ENCODE measurements around the gene CLMN.
"Not testable (repeated sequence)": the region's sequence is repeated elsewhere in the genome, so short reads cannot be mapped to it uniquely, and the experiment has no call there.

The CLMN gene

DNA sequence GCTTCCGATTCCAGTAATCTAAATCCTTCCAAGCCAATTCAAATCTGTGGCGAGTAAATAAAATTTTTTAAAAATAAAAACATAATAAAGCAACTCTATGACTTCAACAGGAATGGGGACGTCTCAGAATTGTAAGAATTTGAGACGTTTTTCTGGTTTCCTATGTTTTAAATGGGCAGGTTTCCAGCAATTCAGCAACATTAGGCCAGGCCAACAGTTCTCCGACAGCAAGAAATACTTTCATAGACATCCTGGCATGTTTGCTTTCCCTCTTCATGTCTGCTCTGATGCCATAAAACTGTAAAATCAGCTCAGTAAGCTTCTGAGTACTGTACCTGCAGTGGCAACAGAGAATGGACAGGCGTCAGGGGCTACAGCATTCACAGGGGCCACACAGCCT lies 126.6 kb downstream of the CLMN start:
- DNase-seq (ENCODE audit: low read depth), result no peak

GRCh38 chr14:95192311-95192710 lies 127.4 kb downstream of the CLMN start:
- DNase-seq (ENCODE audit: low read depth), result no peak

DNA sequence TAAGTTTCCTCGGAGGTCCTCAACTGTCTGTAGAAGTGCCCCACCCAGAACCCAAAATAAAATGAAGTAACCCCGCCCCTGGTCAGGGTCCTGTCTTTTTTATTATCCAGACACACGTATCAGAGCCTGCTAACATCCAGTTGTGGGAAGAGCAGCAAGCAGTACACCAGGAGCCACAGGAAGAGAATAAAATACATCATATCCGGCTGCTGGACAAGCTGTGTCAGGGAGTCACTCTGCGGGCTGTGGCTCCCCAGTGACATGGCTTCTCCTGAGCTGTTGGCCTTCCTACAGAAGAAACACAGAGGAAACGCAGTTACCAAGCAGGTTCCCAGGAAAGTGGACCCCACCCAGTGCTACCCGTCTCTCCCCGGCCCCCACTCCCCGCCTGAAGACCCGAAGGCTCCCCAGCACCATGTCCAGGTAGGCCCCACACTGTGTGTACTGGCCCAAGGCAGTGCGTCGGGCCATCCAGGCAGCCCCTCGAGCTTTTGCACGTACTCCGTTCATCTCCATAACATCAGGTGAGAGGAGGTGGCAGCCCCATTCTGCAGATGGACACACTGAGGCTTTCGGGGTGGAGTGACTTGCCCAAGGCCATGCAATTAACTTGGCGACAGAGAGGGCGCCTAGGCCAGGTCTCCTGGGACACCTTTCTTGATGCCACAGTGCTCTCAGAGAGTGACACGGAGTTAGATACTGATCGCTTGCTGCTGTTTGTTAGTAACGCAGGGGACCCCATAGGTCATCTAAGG lies 128.1 kb downstream of the CLMN start:
- no peak for DNase-seq (ENCODE audit: low read depth)

DNA sequence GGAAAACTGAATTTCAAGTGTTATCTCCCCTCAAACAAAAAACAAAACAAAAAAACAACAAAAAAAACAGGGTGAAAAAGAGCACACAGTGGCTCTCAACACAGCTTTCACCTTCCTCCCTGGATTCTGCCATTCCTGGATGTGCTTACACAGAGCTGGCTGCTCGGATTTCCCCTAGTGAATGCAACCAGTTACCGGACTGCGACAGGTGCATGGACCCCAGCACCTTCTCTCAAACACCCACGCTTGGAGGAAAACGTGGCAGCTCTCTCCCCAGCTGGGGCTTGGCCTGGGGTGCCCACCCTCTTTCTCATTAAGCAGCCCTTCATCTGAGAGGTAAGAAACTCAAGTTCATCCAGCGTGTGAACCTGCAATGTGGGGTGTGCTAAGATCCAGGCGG lies 128.9 kb downstream of the CLMN start:
- DNase-seq (ENCODE audit: low read depth), result no peak

- no peak for DNase-seq (ENCODE audit: low read depth)
These were observed 129.3 kb downstream of the CLMN start for GRCh38 chr14:95190346-95190840.

DNA sequence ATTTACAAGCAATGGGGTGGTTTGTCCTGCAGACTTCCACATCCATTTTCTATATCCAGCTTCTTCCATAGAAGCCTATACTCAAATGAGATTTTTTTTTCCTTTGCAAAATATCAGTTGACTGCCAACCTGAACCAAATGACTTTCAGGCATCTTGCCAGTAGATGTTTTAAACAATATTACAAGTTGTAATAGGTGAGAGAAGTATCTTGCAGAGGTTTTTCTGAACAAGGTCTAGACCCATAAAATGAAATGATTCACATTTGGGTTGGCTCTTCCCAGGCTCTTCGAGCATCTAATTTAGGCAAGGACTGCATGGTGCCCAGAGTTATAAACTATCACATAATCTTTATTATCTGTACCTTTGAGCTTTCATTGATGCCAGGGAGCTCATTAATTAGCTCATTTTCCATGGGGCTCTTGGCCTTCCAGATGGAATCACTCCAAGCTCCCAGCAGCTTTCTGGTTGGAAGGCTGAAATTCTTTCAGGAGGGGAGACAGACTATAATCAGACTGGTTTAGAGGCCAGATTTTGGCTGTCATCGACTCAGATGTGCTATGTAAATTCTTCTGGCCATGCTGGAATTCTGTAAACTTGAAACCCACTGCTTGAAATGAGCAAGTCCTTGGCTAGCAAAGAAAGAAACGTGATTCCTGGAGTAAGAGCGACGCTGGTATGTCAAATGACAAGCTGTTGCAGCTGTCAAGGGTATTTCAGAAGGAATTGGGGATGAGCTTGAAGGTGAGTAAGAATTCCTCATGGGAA lies 130.2 kb downstream of the CLMN start:
- no peak for DNase-seq (ENCODE audit: low read depth)

- DNase-seq (ENCODE audit: low read depth), result no peak
These were observed 131.3 kb downstream of the CLMN start for GRCh38 chr14:95188380-95188779.

DNA sequence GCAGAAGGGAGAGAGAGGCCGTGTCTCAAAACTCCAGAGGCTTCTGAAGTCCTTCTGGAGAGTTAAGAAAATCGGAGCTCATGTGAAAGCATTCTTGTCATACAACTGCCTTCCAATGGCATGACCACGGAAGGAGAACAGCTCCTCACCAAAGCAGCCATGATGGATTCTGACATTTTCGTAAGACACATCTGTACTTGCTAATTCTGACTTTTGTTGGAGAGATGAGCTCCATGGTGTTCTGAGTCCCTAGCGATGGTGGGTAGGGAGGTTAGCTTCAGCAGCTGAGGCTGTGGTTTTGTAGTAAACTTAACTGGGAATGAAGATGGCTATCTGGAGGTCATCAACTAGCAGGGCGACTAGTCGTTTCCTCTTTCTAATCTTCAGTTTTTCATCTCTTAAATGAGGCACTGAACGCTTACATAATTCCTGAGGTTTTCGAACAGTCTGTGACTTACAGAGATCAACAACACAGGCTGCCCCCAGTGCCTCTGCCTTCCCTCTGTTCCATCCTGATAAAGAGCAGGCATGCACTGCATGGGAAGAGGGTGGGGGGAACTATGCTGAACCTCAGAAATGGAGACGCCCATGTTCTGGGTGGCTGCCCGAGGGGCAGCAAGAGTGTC lies 133.8 kb downstream of the CLMN start:
- no peak for DNase-seq (ENCODE audit: low read depth)

- no peak for DNase-seq (ENCODE audit: low read depth)
These were observed 134.5 kb downstream of the CLMN start for GRCh38 chr14:95185033-95185766.

- DNase-seq (ENCODE audit: low read depth), result no peak
These were observed 135.3 kb downstream of the CLMN start for GRCh38 chr14:95184413-95184790.

DNA sequence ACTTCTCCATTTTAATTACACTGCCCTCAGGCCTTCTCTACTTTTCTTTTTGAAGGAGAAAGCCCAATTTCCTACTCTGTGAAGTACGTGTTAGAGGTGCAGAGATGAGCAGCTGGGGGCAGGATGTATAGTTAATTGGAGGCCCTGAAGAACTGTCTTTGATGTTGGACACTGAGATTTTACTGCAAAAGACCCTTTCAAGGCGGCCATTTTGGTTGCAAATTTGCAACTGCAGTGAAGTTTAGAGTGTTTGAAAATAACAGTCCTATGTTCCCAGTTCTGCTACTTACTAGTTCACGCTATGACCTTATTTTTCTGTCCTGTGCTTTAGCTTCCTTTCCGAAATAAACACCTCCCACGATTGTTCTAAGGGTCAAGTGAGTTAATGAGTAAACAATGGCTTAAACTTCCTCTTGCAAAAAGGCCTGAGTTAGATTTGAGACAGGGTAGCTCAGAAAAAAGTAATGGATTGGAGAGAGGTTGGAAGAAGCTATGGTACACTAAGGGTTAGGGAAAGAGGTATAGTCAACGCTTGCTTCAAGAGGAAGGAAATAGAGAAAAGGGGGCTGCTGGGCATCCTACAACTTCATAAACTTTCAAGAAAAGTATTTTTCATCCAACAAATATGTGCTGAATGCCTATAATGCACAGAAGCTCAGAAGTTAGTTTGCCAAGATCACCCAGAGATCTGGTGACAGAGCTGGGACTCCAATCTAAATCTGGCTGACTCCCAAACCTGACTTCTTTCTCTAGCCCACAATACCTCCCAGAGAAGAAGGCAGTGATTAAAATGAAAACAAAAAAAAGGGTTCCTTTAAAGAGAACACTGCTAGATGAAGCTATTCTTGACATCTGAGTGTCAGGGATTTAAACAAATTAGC lies 135.9 kb downstream of the CLMN start:
- no peak for DNase-seq (ENCODE audit: low read depth)

GRCh38 chr14:95183082-95183481 lies 136.6 kb downstream of the CLMN start:
- DNase-seq (ENCODE audit: low read depth), result no peak

- DNase-seq (ENCODE audit: low read depth), result no peak
These were observed 137.3 kb downstream of the CLMN start for GRCh38 chr14:95182379-95182778.

GRCh38 chr14:95180966-95181741 lies 138.6 kb downstream of the CLMN start:
- no peak for DNase-seq (ENCODE audit: low read depth)

DNA sequence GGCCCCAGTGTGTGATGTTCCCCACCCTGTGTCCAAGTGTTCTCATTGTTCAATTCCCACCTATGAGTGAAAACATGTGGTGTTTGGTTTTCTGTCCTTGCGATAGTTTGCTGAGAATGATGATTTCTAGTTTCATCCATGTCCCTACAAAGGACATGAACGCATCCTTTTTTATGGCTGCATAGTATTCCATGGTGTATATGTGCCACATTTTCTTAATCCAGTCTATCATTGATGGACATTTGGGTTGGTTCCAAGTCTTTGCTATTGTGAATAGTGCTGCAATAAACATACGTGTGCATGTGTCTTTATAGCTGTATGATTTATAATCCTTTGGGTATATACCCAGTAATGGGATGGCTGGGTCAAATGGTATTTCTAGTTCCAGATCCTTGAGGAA lies 144.0 kb downstream of the CLMN start:
- not testable (repeated sequence) for DNase-seq (ENCODE audit: low read depth)

GRCh38 chr14:95174184-95174792 lies 145.4 kb downstream of the CLMN start:
- no peak for DNase-seq (ENCODE audit: low read depth)

DNA sequence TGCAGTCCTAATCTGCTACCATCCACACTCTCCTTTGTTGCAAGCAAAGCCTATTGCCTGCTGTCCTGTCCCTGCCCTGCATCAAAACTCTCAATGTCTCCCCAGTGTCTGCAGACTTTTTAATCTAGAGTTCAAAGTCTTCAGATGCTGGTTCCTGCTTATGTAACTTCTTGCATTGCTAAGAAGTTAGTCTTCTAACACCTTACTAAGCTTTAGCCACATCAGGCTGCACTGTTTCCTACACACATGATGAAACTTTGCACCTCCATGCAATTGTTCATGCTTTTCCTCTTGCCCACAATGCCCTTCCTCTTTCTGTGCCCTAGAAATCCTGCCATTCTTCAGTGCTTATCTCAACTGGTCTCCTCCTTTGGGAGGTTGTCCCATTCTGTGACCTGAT lies 146.2 kb downstream of the CLMN start:
- no peak for DNase-seq (ENCODE audit: low read depth)

DNA sequence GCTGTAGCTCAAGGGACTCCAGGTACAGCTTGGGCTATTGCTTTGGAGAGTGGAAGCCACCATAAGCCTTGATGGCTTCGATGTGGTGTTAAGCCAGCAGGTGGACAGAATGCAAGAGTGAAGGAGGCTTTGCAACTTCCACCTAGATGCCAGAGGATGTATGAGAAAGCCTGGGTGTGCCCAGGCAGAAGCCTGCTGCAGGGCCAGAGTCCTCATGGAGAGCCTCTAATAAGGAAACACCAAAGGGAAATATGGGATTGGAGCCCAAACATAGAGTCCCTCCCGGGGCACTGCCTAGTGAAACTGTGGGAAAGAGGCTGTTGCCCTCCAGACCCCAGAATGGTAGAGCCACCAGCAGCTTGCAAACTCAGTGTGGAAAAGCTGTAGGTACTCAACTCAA lies 152.5 kb downstream of the CLMN start:
- DNase-seq (ENCODE audit: low read depth), result no peak

DNA sequence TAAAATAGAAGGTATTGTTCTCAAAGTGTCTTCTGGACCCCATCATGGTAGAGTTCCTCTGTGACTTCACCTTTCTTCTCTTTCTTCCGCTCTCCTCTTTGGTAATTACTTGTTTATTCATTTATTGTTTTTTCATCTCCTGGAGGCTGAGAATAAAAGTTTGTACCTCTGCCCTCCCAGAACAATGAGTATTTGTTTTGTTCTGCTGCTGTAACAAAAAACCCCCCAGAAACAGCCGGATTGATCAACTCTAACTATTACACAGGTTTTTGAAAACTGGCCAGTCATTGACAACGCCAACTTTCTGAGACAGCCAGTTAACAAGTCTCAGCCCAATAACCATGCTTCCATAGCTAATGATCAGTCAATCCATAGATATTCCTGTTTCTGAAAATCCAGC lies 154.2 kb downstream of the CLMN start:
- DNase-seq (ENCODE audit: low read depth), result no peak

GRCh38 chr14:95164506-95164905 lies 155.2 kb downstream of the CLMN start:
- DNase-seq (ENCODE audit: low read depth), result no peak
